NT2/D1 (cell line): ENCODE results near the gene PLD1.

Experiments used
- SUZ12 ChIP-seq: IDR thresholded peaks from 2 replicates; pipeline ENCODE4 v1.6.1; 2011; ENCODE audit not compliant: insufficient read length, insufficient read depth; ENCODE audit errors: extremely low read depth
- YY1 ChIP-seq: IDR thresholded peaks from 2 replicates; pipeline ENCODE4 v1.6.1; 2011; ENCODE audit not compliant: insufficient read length, insufficient read depth
- ZNF274 ChIP-seq: IDR thresholded peaks from 2 replicates; pipeline ENCODE4 v1.6.1; 2011; ENCODE audit warnings: mild to moderate bottlenecking, low read depth, low read length

GRCh38 chr3:171822431-171823106, 12.3 kb upstream of the PLD1 start:
- TF ChIP-seq ZNF274 (no peak), SUZ12 (no peak), YY1 (no peak)
